Spinal cord (tissue), 10 donors: Measurements from ENCODE around the gene MAP1LC3B. TPM values are rescaled to one million over a fixed set of nuclear protein-coding genes. Genes with fewer than 3 reads are reported as not detected.
A peak's percentile ranks its signal among the peaks of the same experiment; 100 is the strongest.

Experiments used
- DNase-seq, 6 donors: peaks; one replicate each; pipeline versions ENCODE4 v3.0.0 to v3.0.0-alpha.2; 2013 to 2015; ENCODE audit warnings: low spot score in 6 of 6, low read depth in 4 of 6
- H3K27ac ChIP-seq: one replicate; pipeline ENCODE4 v1.5.1; 2013; ENCODE audit warnings: low read depth, low read length, control low read depth
- H3K27me3 ChIP-seq: one replicate; pipeline ENCODE4 v1.6.1; 2013; ENCODE audit warnings: low read length; ENCODE audit not compliant: control insufficient read depth, insufficient read depth
- H3K36me3 ChIP-seq: one replicate; pipeline ENCODE4 v1.6.1; 2013; ENCODE audit warnings: low read length; ENCODE audit not compliant: control insufficient read depth, insufficient read depth
- H3K4me1 ChIP-seq: one replicate; pipeline ENCODE4 v1.6.1; 2013; ENCODE audit warnings: low read length; ENCODE audit not compliant: control insufficient read depth, insufficient read depth
- H3K4me3 ChIP-seq: one replicate; pipeline ENCODE4 v1.5.1; 2013; ENCODE audit warnings: low read depth, low read length, control low read depth
- H3K9me3 ChIP-seq: one replicate; pipeline ENCODE4 v1.6.1; 2013; ENCODE audit warnings: low read length; ENCODE audit not compliant: control insufficient read depth, insufficient read depth
- whole genome bisulfite sequencing: methylation state at CpG from one replicate; pipeline ENCODE4 v1.1.5; 2013; ENCODE audit warnings: missing lambda C conversion rate; ENCODE audit not compliant: insufficient coverage; 5-methylcytosine and 5-hydroxymethylcytosine counted together
- polyA plus RNA-seq, 2 donors: library from polyadenylated mRNA; unstranded; fragments of 120-200 nt; gene quantifications; one replicate each; pipeline ENCODE4 v1.2.1, GENCODE V29; 2013; ENCODE audit not compliant: insufficient read length in 2 of 2
- total RNA-seq, 2 donors: library from RNA; depleted of rRNA in 1 of 2; stranded (reverse); fragments of 120-200 nt in 1 of 2; fragments of >200 nt in 1 of 2; gene quantifications; one replicate each; pipeline versions ENCODE4 v1.2.3 to v1.2.4, GENCODE V29; 2013 to 2014
- donor health status: healthy.

Gene MAP1LC3B
- total and polyA plus RNA-seq, 4 donors = 66.5 to 181 (median 119) TPM

- Histone ChIP-seq H3K4me3 (no peak overlapping the region), H3K4me1 (no peaks in the 10 kb centered on the region), H3K27me3 (no peaks in the 10 kb centered on the region), H3K36me3 (peaks cover 63% of the 10 kb centered on the region), H3K9me3 (no peaks in the 10 kb centered on the region), H3K27ac (no peak overlapping the region)
- 85% methylated on average over 24 of the region's 26 CpGs for WGBS
- peak in 1 of 6 donors; percentile 28 for DNase-seq
Observed at GRCh38 chr16:87407511-87408112, 15.5 kb downstream of the MAP1LC3B start.

GRCh38 chr16:87409153-87409552 is 17.0 kb downstream of the MAP1LC3B start:
- Histone ChIP-seq H3K27ac (no peak overlapping the region), H3K9me3 (no peaks in the 10 kb centered on the region), H3K27me3 (no peaks in the 10 kb centered on the region), H3K4me3 (no peak overlapping the region), H3K36me3 (peaks cover 75% of the 10 kb centered on the region), H3K4me1 (no peaks in the 10 kb centered on the region)
- no peak for DNase-seq
- WGBS = no CpG with 5 or more reads among the region's 13 CpGs

GRCh38 chr16:87409781-87410180 is 17.6 kb downstream of the MAP1LC3B start:
- no peak for DNase-seq
- 92% methylated on average over 11 of the region's 13 CpGs for WGBS
- Histone ChIP-seq H3K36me3 (peaks cover 79% of the 10 kb centered on the region), H3K4me3 (no peak overlapping the region), H3K4me1 (no peaks in the 10 kb centered on the region), H3K9me3 (no peaks in the 10 kb centered on the region), H3K27ac (no peak overlapping the region), H3K27me3 (no peaks in the 10 kb centered on the region)

GRCh38 chr16:87410530-87410929 is 18.4 kb downstream of the MAP1LC3B start:
- Histone ChIP-seq H3K27ac (no peak overlapping the region), H3K9me3 (no peaks in the 10 kb centered on the region), H3K27me3 (no peaks in the 10 kb centered on the region), H3K4me1 (no peaks in the 10 kb centered on the region), H3K36me3 (peaks cover 78% of the 10 kb centered on the region), H3K4me3 (no peak overlapping the region)
- no peak for DNase-seq
- 97% methylated on average over 11 of the region's 11 CpGs for WGBS

- H3K4me1 ChIP-seq = no peaks in the 10 kb centered on the region
- no peaks in the 10 kb centered on the region for H3K27me3 ChIP-seq
- no peaks in the 10 kb centered on the region for H3K9me3 ChIP-seq
- 86% methylated on average over 12 of the region's 14 CpGs for WGBS
- H3K36me3 ChIP-seq = peaks cover 76% of the 10 kb centered on the region
- DNase-seq = no peak
- H3K4me3 ChIP-seq = no peak overlapping the region
- no peak overlapping the region for H3K27ac ChIP-seq
Observed at GRCh38 chr16:87410968-87411367, 18.8 kb downstream of the MAP1LC3B start.

GRCh38 chr16:87411375-87412271 is 19.5 kb downstream of the MAP1LC3B start:
- H3K27ac ChIP-seq = no peak overlapping the region
- no peaks in the 10 kb centered on the region for H3K9me3 ChIP-seq
- DNase-seq = peak in 1 of 6 donors; percentile 24
- H3K4me1 ChIP-seq = no peaks in the 10 kb centered on the region
- no peaks in the 10 kb centered on the region for H3K27me3 ChIP-seq
- 90% methylated on average over 46 of the region's 49 CpGs for WGBS
- peaks cover 79% of the 10 kb centered on the region for H3K36me3 ChIP-seq
- no peak overlapping the region for H3K4me3 ChIP-seq

GRCh38 chr16:87412371-87412995 is 20.3 kb downstream of the MAP1LC3B start:
- Histone ChIP-seq H3K27ac (no peak overlapping the region), H3K9me3 (no peaks in the 10 kb centered on the region), H3K4me3 (no peak overlapping the region), H3K4me1 (no peaks in the 10 kb centered on the region), H3K27me3 (no peaks in the 10 kb centered on the region), H3K36me3 (peaks cover 85% of the 10 kb centered on the region)
- no peak for DNase-seq
- 88% methylated on average over 27 of the region's 31 CpGs for WGBS

- Histone ChIP-seq H3K4me3 (no peak overlapping the region), H3K9me3 (no peaks in the 10 kb centered on the region), H3K36me3 (peaks cover 83% of the 10 kb centered on the region), H3K27me3 (no peaks in the 10 kb centered on the region), H3K4me1 (no peaks in the 10 kb centered on the region), H3K27ac (no peak overlapping the region)
- no peak for DNase-seq
- WGBS = 90% methylated on average over 25 of the region's 27 CpGs
Observed at GRCh38 chr16:87412996-87413421, 20.9 kb downstream of the MAP1LC3B start.

- H3K4me3 ChIP-seq = no peak overlapping the region
- DNase-seq = no peak
- H3K9me3 ChIP-seq = no peaks in the 10 kb centered on the region
- H3K27me3 ChIP-seq = no peaks in the 10 kb centered on the region
- peaks cover 91% of the 10 kb centered on the region for H3K36me3 ChIP-seq
- no peak overlapping the region for H3K27ac ChIP-seq
- H3K4me1 ChIP-seq = no peaks in the 10 kb centered on the region
- WGBS = 92% methylated on average over 24 of the region's 24 CpGs
Observed at GRCh38 chr16:87414251-87414680, 22.1 kb downstream of the MAP1LC3B start.
